ENCODE measurements around the gene FBXL17. TPM values are rescaled to one million over a fixed set of nuclear protein-coding genes. Genes with fewer than 3 reads are reported as not detected.

Gene FBXL17
- total and polyA plus RNA-seq, 4 donors = 30.0 to 58.0 (median 40.3) TPM

DNA sequence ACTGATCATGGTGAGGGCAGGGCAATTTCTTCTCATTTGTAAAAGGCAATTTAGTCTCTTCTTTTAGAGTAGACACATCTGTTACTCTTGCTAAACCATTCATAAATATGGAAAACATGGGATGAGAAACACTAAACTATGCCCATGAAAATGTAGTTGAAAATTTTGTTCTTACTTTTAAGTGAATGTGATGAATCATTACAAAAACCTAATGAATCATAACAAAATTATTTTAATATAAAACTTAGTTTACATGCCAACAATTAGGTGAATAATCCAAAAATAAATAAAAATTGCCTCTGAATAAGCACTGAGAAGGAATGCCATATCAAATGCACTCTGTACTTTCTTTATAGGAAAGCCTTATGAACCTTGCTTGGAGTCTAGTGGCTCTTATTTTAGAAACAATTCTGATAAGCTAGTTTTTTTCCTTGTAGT, 413.5 kb downstream of the FBXL17 start:
- H3K9me3 ChIP-seq (ENCODE audit: control insufficient read depth, insufficient read depth, low read length) = no peaks in the 10 kb centered on the region
- no peaks in the 10 kb centered on the region for H3K4me1 ChIP-seq (ENCODE audit: control insufficient read depth, insufficient read depth, low read length)
- H3K27me3 ChIP-seq (ENCODE audit: control insufficient read depth, insufficient read depth, low read length) = no peaks in the 10 kb centered on the region
- no peaks in the 10 kb centered on the region for H3K36me3 ChIP-seq (ENCODE audit: control insufficient read depth, insufficient read depth, low read length)
- no peak overlapping the region for H3K4me3 ChIP-seq (ENCODE audit: low read depth, low read length)
- DNase-seq (ENCODE audit: low read depth in 4 of 6, low spot score in 6 of 6) = no peak
- H3K27ac ChIP-seq (ENCODE audit: low read depth, low read length) = no peak overlapping the region

DNA sequence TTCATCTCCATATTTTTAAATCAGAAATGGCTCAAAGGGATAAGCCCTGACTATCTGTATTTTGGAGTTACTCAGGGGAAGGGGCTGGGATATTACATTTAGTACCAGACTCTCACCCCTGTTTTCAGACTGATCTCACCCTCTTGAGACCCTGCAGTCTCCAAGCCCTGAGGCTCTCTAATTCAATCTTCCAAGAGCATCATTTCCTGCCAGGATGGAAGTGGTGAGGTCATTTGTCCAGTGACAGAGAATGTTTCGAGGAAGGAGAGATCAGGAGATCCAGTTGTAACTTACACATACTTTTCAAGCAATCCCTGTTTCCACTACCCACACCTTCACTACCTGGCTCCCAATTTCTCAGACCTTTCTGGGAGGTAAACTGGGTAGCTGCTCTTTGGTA, 415.7 kb downstream of the FBXL17 start:
- no peak for DNase-seq (ENCODE audit: low read depth in 4 of 6, low spot score in 6 of 6)
- Histone ChIP-seq H3K36me3 (ENCODE audit: control insufficient read depth, insufficient read depth, low read length) (no peaks in the 10 kb centered on the region), H3K4me3 (ENCODE audit: low read depth, low read length) (no peak overlapping the region), H3K27ac (ENCODE audit: low read depth, low read length) (no peak overlapping the region), H3K27me3 (ENCODE audit: control insufficient read depth, insufficient read depth, low read length) (no peaks in the 10 kb centered on the region), H3K9me3 (ENCODE audit: control insufficient read depth, insufficient read depth, low read length) (no peaks in the 10 kb centered on the region), H3K4me1 (ENCODE audit: control insufficient read depth, insufficient read depth, low read length) (no peaks in the 10 kb centered on the region)
- WGBS (ENCODE audit: insufficient coverage) = no CpG with 5 or more reads among the region's 1 CpG

DNA sequence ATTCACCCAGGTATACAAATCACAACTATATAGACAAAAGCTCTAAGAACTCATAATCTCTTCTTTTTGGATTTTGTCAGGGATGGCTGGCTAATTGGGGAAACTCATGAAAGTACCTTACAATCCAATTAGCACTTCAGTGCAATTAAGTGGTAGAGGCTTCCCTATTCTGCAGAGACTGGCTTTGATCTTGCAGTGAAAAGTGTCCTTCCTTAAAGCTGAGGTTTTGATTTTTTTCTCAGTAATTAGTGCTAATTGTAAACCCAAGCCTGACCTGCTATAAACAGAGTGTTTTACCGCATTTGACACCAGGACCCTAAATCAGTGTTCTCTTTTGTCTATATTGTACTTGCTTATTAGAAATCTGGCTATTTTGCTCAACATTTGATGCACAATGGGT, 417.2 kb downstream of the FBXL17 start:
- H3K27ac ChIP-seq (ENCODE audit: low read depth, low read length) = no peak overlapping the region
- no peaks in the 10 kb centered on the region for H3K36me3 ChIP-seq (ENCODE audit: control insufficient read depth, insufficient read depth, low read length)
- no peaks in the 10 kb centered on the region for H3K4me1 ChIP-seq (ENCODE audit: control insufficient read depth, insufficient read depth, low read length)
- no peaks in the 10 kb centered on the region for H3K27me3 ChIP-seq (ENCODE audit: control insufficient read depth, insufficient read depth, low read length)
- no peaks in the 10 kb centered on the region for H3K9me3 ChIP-seq (ENCODE audit: control insufficient read depth, insufficient read depth, low read length)
- H3K4me3 ChIP-seq (ENCODE audit: low read depth, low read length) = no peak overlapping the region
- DNase-seq (ENCODE audit: low read depth in 4 of 6, low spot score in 6 of 6) = peak in 2 of 6 donors; percentile 23 to 43
- WGBS (ENCODE audit: insufficient coverage) = no CpG with 5 or more reads among the region's 1 CpG

DNA sequence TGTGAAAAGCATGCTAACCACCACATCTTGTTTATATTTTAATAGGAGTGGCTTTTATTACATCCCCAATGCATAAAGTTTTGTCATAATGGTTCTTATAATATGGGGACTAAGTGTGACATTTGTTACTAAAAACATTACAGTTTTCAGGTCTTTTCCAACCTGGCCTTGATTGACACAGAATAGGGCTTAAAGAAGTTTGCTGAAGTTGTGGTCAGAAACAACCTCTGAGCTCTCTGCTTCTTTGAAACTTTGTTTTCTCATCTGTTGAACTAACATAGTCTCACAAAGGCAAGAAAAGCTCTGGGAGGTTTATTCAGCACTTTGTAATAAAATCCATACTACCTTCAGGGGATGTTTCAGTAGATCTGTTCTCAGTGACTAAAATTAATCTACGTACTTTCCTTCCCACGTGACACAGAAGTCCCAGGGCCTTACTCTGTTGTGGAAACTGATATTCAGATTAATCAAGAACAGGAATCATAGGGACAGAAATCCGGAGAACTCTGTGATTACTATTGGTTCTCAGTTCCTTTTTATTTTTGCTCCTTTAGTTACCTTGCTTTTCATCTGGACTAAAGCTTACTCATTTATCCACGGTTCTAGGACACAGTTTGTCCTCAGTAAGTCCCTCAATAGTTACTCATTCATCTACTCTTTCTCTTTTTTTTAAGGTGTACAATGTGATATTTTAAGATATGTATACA, 422.2 kb downstream of the FBXL17 start:
- H3K4me3 ChIP-seq (ENCODE audit: low read depth, low read length) = no peak overlapping the region
- H3K27ac ChIP-seq (ENCODE audit: low read depth, low read length) = no peak overlapping the region
- no peak for DNase-seq (ENCODE audit: low read depth in 4 of 6, low spot score in 6 of 6)
- WGBS (ENCODE audit: insufficient coverage) = 100% methylated on average over 1 of the region's 4 CpGs
- no peaks in the 10 kb centered on the region for H3K27me3 ChIP-seq (ENCODE audit: control insufficient read depth, insufficient read depth, low read length)
- no peaks in the 10 kb centered on the region for H3K36me3 ChIP-seq (ENCODE audit: control insufficient read depth, insufficient read depth, low read length)
- no peaks in the 10 kb centered on the region for H3K4me1 ChIP-seq (ENCODE audit: control insufficient read depth, insufficient read depth, low read length)
- no peaks in the 10 kb centered on the region for H3K9me3 ChIP-seq (ENCODE audit: control insufficient read depth, insufficient read depth, low read length)

DNA sequence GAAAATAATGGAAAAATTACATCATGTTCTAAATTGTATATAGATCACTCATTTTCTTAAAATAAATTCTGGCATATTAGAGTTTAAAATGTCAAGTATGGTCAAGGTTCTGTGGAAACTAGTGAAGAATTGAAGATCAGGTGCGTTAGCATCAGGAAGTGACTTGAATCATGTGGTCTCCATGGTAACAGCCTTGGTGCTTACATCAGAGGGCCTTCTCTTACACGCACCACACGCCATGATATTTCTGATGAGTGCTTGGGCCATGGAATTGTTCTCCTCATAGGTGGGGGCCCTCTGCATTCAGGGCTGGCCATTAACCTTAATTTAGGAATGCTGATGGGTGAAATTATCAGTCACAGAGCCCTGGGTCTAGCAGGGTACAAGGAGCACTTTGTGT, 423.0 kb downstream of the FBXL17 start:
- Histone ChIP-seq H3K9me3 (ENCODE audit: control insufficient read depth, insufficient read depth, low read length) (no peaks in the 10 kb centered on the region), H3K27ac (ENCODE audit: low read depth, low read length) (no peak overlapping the region), H3K27me3 (ENCODE audit: control insufficient read depth, insufficient read depth, low read length) (no peaks in the 10 kb centered on the region), H3K4me1 (ENCODE audit: control insufficient read depth, insufficient read depth, low read length) (no peaks in the 10 kb centered on the region), H3K4me3 (ENCODE audit: low read depth, low read length) (no peak overlapping the region), H3K36me3 (ENCODE audit: control insufficient read depth, insufficient read depth, low read length) (no peaks in the 10 kb centered on the region)
- WGBS (ENCODE audit: insufficient coverage) = no CpG with 5 or more reads among the region's 3 CpGs
- peak in 1 of 6 donors; percentile 54 for DNase-seq (ENCODE audit: low read depth in 4 of 6, low spot score in 6 of 6)

DNA sequence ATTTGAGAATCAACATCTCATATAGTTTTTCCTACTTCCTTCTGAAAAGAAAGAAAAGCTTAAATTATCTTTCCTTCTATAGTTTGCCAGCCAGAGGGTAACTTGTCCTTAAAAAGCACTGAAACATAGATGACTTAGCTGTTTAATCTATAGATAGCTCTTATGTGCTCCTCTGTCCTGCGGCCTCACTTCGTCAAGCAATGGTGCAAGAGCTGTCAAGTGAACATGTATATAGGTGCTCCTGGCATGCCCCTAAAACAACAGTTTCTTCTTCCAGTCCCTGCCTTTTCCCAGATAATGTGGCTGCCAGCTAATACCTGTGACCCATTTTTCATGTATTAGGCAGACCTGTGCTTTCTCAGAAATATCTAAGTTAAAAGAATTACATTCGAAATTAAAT, 423.5 kb downstream of the FBXL17 start:
- Histone ChIP-seq H3K9me3 (ENCODE audit: control insufficient read depth, insufficient read depth, low read length) (no peaks in the 10 kb centered on the region), H3K4me1 (ENCODE audit: control insufficient read depth, insufficient read depth, low read length) (no peaks in the 10 kb centered on the region), H3K27ac (ENCODE audit: low read depth, low read length) (no peak overlapping the region), H3K27me3 (ENCODE audit: control insufficient read depth, insufficient read depth, low read length) (no peaks in the 10 kb centered on the region), H3K36me3 (ENCODE audit: control insufficient read depth, insufficient read depth, low read length) (no peaks in the 10 kb centered on the region), H3K4me3 (ENCODE audit: low read depth, low read length) (no peak overlapping the region)
- WGBS (ENCODE audit: insufficient coverage) = no CpG with 5 or more reads among the region's 3 CpGs
- no peak for DNase-seq (ENCODE audit: low read depth in 4 of 6, low spot score in 6 of 6)

DNA sequence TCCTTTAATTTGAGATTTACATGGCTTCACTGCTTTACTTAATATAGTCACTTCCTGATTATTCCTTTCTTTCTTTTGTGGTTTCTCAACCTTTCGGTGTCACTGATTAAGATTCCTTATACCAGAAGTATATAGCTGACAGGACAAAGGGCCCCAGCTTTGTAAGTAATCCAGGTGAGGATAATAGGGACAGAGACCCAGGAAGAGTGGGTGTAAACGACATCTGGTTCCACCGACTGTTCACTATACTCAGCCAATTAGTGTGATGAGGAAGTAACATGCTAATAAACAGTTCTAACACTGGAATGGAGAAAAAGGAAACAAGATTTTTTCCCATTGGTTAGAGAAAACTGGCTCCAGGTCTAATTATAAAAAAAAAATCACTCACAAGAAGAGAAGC, 424.8 kb downstream of the FBXL17 start:
- no peaks in the 10 kb centered on the region for H3K9me3 ChIP-seq (ENCODE audit: control insufficient read depth, insufficient read depth, low read length)
- no peak overlapping the region for H3K27ac ChIP-seq (ENCODE audit: low read depth, low read length)
- no peaks in the 10 kb centered on the region for H3K4me1 ChIP-seq (ENCODE audit: control insufficient read depth, insufficient read depth, low read length)
- no peaks in the 10 kb centered on the region for H3K36me3 ChIP-seq (ENCODE audit: control insufficient read depth, insufficient read depth, low read length)
- DNase-seq (ENCODE audit: low read depth in 4 of 6, low spot score in 6 of 6) = peak in 1 of 6 donors; percentile 35
- no peak overlapping the region for H3K4me3 ChIP-seq (ENCODE audit: low read depth, low read length)
- no CpG with 5 or more reads among the region's 3 CpGs for WGBS (ENCODE audit: insufficient coverage)
- no peaks in the 10 kb centered on the region for H3K27me3 ChIP-seq (ENCODE audit: control insufficient read depth, insufficient read depth, low read length)

DNA sequence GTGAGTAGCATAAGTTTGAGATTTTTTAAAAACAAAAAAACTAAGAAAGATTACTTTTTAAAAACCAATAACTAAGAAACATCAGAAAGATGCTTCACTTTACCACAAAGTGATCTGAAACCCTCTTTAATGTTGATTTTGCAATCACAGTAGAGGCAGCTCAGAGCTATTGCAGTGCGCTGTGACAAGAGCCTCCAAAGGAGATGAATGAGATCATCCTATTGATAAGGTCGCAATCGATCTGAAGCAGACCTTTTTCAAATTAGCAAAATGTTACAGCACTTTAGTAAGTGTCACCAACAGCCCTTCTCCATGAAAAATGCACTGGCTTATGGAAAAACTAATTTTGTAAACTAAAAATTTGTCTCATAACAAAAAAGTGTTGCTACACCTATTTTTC, 426.6 kb downstream of the FBXL17 start:
- Histone ChIP-seq H3K4me1 (ENCODE audit: control insufficient read depth, insufficient read depth, low read length) (no peaks in the 10 kb centered on the region), H3K9me3 (ENCODE audit: control insufficient read depth, insufficient read depth, low read length) (no peaks in the 10 kb centered on the region), H3K27ac (ENCODE audit: low read depth, low read length) (no peak overlapping the region), H3K36me3 (ENCODE audit: control insufficient read depth, insufficient read depth, low read length) (no peaks in the 10 kb centered on the region), H3K4me3 (ENCODE audit: low read depth, low read length) (no peak overlapping the region), H3K27me3 (ENCODE audit: control insufficient read depth, insufficient read depth, low read length) (no peaks in the 10 kb centered on the region)
- WGBS (ENCODE audit: insufficient coverage) = no CpG with 5 or more reads among the region's 3 CpGs
- no peak for DNase-seq (ENCODE audit: low read depth in 4 of 6, low spot score in 6 of 6)

DNA sequence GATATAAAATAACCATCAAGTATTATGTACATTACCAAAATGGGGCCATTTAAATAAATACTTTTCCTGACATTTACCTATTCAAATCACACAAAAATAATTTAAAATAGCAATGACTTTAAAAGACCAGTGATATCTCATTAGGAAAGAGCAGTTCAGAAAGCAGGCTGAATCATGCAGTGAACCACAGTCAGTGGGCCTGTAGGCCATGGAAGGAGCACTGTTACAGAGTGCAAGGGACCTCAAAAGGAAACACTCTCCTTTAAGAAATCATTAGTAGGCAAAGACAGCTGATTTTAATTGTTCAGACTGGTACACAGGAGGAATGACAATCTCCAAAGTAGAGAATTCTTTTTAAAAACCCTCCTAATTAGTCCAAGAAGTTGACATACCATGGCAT, 427.6 kb downstream of the FBXL17 start:
- no peaks in the 10 kb centered on the region for H3K9me3 ChIP-seq (ENCODE audit: control insufficient read depth, insufficient read depth, low read length)
- H3K36me3 ChIP-seq (ENCODE audit: control insufficient read depth, insufficient read depth, low read length) = no peaks in the 10 kb centered on the region
- no peak for DNase-seq (ENCODE audit: low read depth in 4 of 6, low spot score in 6 of 6)
- H3K27ac ChIP-seq (ENCODE audit: low read depth, low read length) = no peak overlapping the region
- no peak overlapping the region for H3K4me3 ChIP-seq (ENCODE audit: low read depth, low read length)
- no peaks in the 10 kb centered on the region for H3K27me3 ChIP-seq (ENCODE audit: control insufficient read depth, insufficient read depth, low read length)
- H3K4me1 ChIP-seq (ENCODE audit: control insufficient read depth, insufficient read depth, low read length) = no peaks in the 10 kb centered on the region

DNA sequence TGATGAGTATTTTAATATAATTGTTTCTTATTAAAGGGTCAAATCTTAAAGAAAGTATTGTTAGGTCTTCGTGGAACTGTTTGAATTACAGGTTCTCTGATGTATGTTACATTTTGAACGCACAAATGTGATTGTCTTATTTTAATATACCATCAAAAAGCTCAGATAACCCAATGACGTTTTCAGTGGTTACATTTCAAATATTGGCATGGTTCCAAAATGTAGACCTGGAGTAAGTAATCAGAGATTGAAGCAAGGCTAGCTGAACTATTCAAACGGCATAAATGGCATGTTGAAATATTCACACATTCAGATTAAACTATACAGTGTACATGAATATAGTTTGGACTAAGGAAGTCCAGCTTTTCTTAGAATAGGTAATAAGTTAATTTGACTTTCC, 429.4 kb downstream of the FBXL17 start:
- no peaks in the 10 kb centered on the region for H3K9me3 ChIP-seq (ENCODE audit: control insufficient read depth, insufficient read depth, low read length)
- H3K4me3 ChIP-seq (ENCODE audit: low read depth, low read length) = no peak overlapping the region
- WGBS (ENCODE audit: insufficient coverage) = no CpG with 5 or more reads among the region's 4 CpGs
- DNase-seq (ENCODE audit: low read depth in 4 of 6, low spot score in 6 of 6) = no peak
- no peaks in the 10 kb centered on the region for H3K27me3 ChIP-seq (ENCODE audit: control insufficient read depth, insufficient read depth, low read length)
- no peaks in the 10 kb centered on the region for H3K36me3 ChIP-seq (ENCODE audit: control insufficient read depth, insufficient read depth, low read length)
- no peaks in the 10 kb centered on the region for H3K4me1 ChIP-seq (ENCODE audit: control insufficient read depth, insufficient read depth, low read length)
- H3K27ac ChIP-seq (ENCODE audit: low read depth, low read length) = no peak overlapping the region
